WTC11 (cell line): ENCODE measurements around the gene SMO. TPM values are rescaled to one million over a fixed set of nuclear protein-coding genes. Genes with fewer than 3 reads are reported as not detected.
A peak's percentile ranks its signal among the peaks of the same experiment; 100 is the strongest.

Source experiments
- ELF4 ChIP-seq: sonication (generic); formaldehyde crosslinking; IDR thresholded peaks from 2 replicates; pipeline ENCODE4 v1.8.1; 2022; ENCODE audit warnings: low read depth, mild to moderate bottlenecking, moderate library complexity, missing genetic modification reagents
- EMX1 ChIP-seq: fragments of 250-450 bp; sonication (Bioruptor Pico); IDR thresholded peaks from 2 replicates; pipeline ENCODE4 v1.8.0; 2021; ENCODE audit warnings: mild to moderate bottlenecking
- GABPB1 ChIP-seq: sonication (generic); formaldehyde crosslinking; IDR thresholded peaks from 2 replicates; pipeline ENCODE4 v1.8.1; 2023; ENCODE audit warnings: mild to moderate bottlenecking, missing genetic modification reagents
- GRHL2 ChIP-seq: fragments of 250-450 bp; sonication (Bioruptor Pico); IDR thresholded peaks from 2 replicates; pipeline ENCODE4 v1.8.0; 2022; ENCODE audit warnings: mild to moderate bottlenecking, moderate library complexity; ENCODE audit not compliant: insufficient replicate concordance, severe bottlenecking
- JAZF1 ChIP-seq: fragments of 250-450 bp; sonication (Bioruptor Pico); IDR thresholded peaks from 2 replicates; pipeline ENCODE4 v1.9.0; 2021; ENCODE audit warnings: moderate library complexity, mild to moderate bottlenecking, inconsistent platforms
- NFATC4 ChIP-seq: fragments of 250-450 bp; sonication (Bioruptor Pico); IDR thresholded peaks from 2 replicates; pipeline ENCODE4 v1.9.0; 2021; ENCODE audit warnings: mild to moderate bottlenecking
- NFE2L1 ChIP-seq: sonication (generic); formaldehyde crosslinking; IDR thresholded peaks from 2 replicates; pipeline ENCODE4 v1.8.1; 2023; ENCODE audit warnings: missing genetic modification reagents
- NR2C2 ChIP-seq: sonication (generic); formaldehyde crosslinking; IDR thresholded peaks from 2 replicates; pipeline ENCODE4 v1.8.0; 2022; ENCODE audit warnings: mild to moderate bottlenecking, missing genetic modification reagents
- ZBTB21 ChIP-seq: sonication (generic); formaldehyde crosslinking; IDR thresholded peaks from 2 replicates; pipeline ENCODE4 v1.8.1; 2023; ENCODE audit warnings: mild to moderate bottlenecking, missing genetic modification reagents, borderline replicate concordance
- ZNF263 ChIP-seq: sonication (generic); formaldehyde crosslinking; IDR thresholded peaks from 2 replicates; pipeline ENCODE4 v1.8.1; 2022; ENCODE audit warnings: low read depth, mild to moderate bottlenecking, moderate library complexity, missing genetic modification reagents
- ZNF396 ChIP-seq: fragments of 250-450 bp; sonication (Bioruptor Pico); IDR thresholded peaks from 2 replicates; pipeline ENCODE4 v1.8.0; 2021; ENCODE audit warnings: mild to moderate bottlenecking, moderate library complexity, borderline replicate concordance
- ZNF416 ChIP-seq: fragments of 250-450 bp; sonication (Bioruptor Pico); IDR thresholded peaks from 2 replicates; pipeline ENCODE4 v1.9.0; 2021; ENCODE audit warnings: mild to moderate bottlenecking, inconsistent platforms
- total RNA-seq: library from RNA; stranded (reverse); gene quantifications from 3 replicates; pipeline ENCODE4 v1.2.3, GENCODE V29; 2021
- TF ChIP-seq, protein P1 (sequence below): fragments of 250-450 bp; sonication (Bioruptor Pico); IDR thresholded peaks from 2 replicates; pipeline ENCODE4 v1.9.0; 2021; ENCODE audit warnings: moderate library complexity, mild to moderate bottlenecking, inconsistent platforms, borderline replicate concordance
- TF ChIP-seq, protein P2 (sequence below): fragments of 250-450 bp; sonication (Bioruptor Pico); IDR thresholded peaks from 2 replicates; pipeline ENCODE4 v1.9.0; 2021; ENCODE audit warnings: mild to moderate bottlenecking
- TF ChIP-seq, protein P3 (sequence below): fragments of 250-450 bp; sonication (Bioruptor Pico); conservative IDR thresholded peaks from 2 replicates; pipeline ENCODE4 v1.9.0; 2021; ENCODE audit warnings: mild to moderate bottlenecking
- TF ChIP-seq, protein P4 (sequence below): sonication (generic); formaldehyde crosslinking; IDR thresholded peaks from 2 replicates; pipeline ENCODE4 v1.8.0; 2023; ENCODE audit warnings: mild to moderate bottlenecking, missing genetic modification reagents
- TF ChIP-seq, protein P5 (sequence below): sonication (generic); formaldehyde crosslinking; IDR thresholded peaks from 2 replicates; pipeline ENCODE4 v1.8.0; 2022; ENCODE audit warnings: mild to moderate bottlenecking, missing genetic modification reagents
- TF ChIP-seq, protein P6 (sequence below): sonication (generic); formaldehyde crosslinking; IDR thresholded peaks from 2 replicates; pipeline ENCODE4 v1.8.1; 2022; ENCODE audit warnings: low read depth, mild to moderate bottlenecking, moderate library complexity, missing genetic modification reagents, borderline replicate concordance
- TF ChIP-seq, protein P7 (sequence below): fragments of 250-450 bp; sonication (Bioruptor Pico); IDR thresholded peaks from 2 replicates; pipeline ENCODE4 v1.9.0; 2021; ENCODE audit warnings: mild to moderate bottlenecking, borderline replicate concordance
- TF ChIP-seq, protein P8 (sequence below): fragments of 250-450 bp; sonication (Bioruptor Pico); IDR thresholded peaks from 2 replicates; pipeline ENCODE4 v1.9.0; 2021; ENCODE audit warnings: mild to moderate bottlenecking
- TF ChIP-seq, protein P9 (sequence below): fragments of 200-600 bp; IDR thresholded peaks from 2 replicates; pipeline ENCODE4 v1.8.0; 2022; ENCODE audit warnings: antibody characterized with exemption

The SMO gene
- total RNA-seq, 1 experiment from 2014 or later: 56.9 TPM

DNA sequence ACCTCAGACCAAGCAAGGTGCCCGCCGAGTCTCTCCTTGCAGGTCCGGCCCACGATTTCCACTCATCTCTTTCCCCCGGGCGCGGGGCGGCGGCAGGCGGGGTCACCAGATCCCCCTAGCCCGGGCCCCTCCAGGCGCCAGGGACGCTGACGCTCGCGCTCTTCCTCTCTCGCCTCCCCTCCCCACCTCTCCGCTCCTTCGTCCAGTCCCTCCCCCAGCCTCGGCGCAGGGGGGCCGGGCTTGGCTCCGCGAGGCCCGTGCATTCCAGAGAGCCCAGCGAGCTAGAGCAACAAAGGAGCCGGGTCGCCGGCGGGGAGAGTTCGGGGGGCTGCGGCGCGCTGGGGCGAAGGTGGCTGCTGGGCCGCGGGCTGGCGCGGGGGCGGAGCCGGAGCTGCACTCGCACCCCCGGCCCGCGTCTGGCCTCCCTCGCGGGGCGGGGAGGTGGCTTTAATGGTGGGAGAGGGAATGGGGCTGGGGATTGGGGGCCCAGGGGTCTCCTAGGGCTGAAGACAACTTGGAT, at the start of gene SMO (continued):
- TF ChIP-seq, protein P1, sequence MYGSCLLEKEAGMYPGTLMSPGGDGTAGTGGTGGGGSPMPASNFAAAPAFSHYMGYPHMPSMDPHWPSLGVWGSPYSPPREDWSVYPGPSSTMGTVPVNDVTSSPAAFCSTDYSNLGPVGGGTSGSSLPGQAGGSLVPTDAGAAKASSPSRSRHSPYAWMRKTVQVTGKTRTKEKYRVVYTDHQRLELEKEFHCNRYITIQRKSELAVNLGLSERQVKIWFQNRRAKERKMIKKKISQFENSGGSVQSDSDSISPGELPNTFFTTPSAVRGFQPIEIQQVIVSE (CRISPR knock-in tag): no peak
- TF ChIP-seq GRHL2 (CRISPR knock-in tag) (no peak), ZNF396 (CRISPR knock-in tag) (no peak), ZNF416 (CRISPR knock-in tag) (no peak), GABPB1 (no peak; the same call in 1 of the 2 replicates), NFE2L1 (CRISPR knock-in tag) (peak; percentile 69; the same call in 1 of the 2 replicates), NR2C2 (CRISPR knock-in tag) (no peak), NFATC4 (CRISPR knock-in tag) (no peak), JAZF1 (CRISPR knock-in tag) (no peak), ELF4 (CRISPR knock-in tag) (0 out of 2 replicates have a peak, but pooled peaks have one; percentile 31), ZNF263 (no peak), EMX1 (CRISPR knock-in tag) (no peak), ZBTB21 (CRISPR knock-in tag) (no peak)
- TF ChIP-seq, protein P2, sequence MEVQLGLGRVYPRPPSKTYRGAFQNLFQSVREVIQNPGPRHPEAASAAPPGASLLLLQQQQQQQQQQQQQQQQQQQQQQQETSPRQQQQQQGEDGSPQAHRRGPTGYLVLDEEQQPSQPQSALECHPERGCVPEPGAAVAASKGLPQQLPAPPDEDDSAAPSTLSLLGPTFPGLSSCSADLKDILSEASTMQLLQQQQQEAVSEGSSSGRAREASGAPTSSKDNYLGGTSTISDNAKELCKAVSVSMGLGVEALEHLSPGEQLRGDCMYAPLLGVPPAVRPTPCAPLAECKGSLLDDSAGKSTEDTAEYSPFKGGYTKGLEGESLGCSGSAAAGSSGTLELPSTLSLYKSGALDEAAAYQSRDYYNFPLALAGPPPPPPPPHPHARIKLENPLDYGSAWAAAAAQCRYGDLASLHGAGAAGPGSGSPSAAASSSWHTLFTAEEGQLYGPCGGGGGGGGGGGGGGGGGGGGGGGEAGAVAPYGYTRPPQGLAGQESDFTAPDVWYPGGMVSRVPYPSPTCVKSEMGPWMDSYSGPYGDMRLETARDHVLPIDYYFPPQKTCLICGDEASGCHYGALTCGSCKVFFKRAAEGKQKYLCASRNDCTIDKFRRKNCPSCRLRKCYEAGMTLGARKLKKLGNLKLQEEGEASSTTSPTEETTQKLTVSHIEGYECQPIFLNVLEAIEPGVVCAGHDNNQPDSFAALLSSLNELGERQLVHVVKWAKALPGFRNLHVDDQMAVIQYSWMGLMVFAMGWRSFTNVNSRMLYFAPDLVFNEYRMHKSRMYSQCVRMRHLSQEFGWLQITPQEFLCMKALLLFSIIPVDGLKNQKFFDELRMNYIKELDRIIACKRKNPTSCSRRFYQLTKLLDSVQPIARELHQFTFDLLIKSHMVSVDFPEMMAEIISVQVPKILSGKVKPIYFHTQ (CRISPR knock-in tag): no peak
- TF ChIP-seq, protein P3, sequence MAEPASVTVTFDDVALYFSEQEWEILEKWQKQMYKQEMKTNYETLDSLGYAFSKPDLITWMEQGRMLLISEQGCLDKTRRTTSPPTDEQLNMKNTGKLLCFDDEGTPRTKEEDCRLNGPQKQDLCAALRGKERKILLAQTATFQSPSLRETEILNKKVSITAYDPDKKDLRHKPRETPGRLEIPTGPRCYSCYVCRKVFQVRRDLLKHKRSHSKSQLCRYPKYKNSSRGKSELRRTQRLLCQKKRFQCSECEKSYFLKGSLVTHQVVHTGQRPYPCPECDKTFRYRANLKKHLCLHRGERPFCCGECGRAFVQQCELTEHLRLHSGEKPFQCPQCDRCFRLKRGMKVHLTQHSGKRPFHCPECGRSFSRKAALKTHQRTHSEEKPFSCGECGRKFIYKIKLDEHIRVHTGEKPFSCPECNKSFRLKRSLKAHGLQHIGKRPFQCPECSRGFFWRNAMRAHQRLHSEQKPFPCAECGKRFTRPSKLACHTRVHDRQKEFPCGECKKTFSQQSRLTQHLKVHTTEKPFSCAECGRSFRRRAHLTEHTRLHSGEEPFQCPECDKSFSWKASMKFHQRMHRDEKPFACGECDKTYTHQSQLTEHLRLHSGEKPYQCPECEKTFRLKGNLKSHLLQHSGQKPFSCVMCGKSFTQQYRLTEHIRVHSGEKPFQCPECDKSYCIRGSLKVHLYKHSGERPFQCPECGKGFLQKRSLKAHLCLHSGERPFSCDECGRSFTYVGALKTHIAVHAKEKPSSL (CRISPR knock-in tag): no peak
- TF ChIP-seq, protein P4, sequence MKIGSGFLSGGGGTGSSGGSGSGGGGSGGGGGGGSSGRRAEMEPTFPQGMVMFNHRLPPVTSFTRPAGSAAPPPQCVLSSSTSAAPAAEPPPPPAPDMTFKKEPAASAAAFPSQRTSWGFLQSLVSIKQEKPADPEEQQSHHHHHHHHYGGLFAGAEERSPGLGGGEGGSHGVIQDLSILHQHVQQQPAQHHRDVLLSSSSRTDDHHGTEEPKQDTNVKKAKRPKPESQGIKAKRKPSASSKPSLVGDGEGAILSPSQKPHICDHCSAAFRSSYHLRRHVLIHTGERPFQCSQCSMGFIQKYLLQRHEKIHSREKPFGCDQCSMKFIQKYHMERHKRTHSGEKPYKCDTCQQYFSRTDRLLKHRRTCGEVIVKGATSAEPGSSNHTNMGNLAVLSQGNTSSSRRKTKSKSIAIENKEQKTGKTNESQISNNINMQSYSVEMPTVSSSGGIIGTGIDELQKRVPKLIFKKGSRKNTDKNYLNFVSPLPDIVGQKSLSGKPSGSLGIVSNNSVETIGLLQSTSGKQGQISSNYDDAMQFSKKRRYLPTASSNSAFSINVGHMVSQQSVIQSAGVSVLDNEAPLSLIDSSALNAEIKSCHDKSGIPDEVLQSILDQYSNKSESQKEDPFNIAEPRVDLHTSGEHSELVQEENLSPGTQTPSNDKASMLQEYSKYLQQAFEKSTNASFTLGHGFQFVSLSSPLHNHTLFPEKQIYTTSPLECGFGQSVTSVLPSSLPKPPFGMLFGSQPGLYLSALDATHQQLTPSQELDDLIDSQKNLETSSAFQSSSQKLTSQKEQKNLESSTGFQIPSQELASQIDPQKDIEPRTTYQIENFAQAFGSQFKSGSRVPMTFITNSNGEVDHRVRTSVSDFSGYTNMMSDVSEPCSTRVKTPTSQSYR (CRISPR knock-in tag): peak; percentile 83
- TF ChIP-seq, protein P5, sequence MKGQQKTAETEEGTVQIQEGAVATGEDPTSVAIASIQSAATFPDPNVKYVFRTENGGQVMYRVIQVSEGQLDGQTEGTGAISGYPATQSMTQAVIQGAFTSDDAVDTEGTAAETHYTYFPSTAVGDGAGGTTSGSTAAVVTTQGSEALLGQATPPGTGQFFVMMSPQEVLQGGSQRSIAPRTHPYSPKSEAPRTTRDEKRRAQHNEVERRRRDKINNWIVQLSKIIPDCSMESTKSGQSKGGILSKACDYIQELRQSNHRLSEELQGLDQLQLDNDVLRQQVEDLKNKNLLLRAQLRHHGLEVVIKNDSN (CRISPR knock-in tag): 0 out of 2 replicates have a peak, but pooled peaks have one; percentile 11
- TF ChIP-seq, protein P6, sequence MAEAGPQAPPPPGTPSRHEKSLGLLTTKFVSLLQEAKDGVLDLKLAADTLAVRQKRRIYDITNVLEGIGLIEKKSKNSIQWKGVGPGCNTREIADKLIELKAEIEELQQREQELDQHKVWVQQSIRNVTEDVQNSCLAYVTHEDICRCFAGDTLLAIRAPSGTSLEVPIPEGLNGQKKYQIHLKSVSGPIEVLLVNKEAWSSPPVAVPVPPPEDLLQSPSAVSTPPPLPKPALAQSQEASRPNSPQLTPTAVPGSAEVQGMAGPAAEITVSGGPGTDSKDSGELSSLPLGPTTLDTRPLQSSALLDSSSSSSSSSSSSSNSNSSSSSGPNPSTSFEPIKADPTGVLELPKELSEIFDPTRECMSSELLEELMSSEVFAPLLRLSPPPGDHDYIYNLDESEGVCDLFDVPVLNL (CRISPR knock-in tag): peak; percentile 48; the same call in 1 of the 2 replicates
- TF ChIP-seq, protein P7, sequence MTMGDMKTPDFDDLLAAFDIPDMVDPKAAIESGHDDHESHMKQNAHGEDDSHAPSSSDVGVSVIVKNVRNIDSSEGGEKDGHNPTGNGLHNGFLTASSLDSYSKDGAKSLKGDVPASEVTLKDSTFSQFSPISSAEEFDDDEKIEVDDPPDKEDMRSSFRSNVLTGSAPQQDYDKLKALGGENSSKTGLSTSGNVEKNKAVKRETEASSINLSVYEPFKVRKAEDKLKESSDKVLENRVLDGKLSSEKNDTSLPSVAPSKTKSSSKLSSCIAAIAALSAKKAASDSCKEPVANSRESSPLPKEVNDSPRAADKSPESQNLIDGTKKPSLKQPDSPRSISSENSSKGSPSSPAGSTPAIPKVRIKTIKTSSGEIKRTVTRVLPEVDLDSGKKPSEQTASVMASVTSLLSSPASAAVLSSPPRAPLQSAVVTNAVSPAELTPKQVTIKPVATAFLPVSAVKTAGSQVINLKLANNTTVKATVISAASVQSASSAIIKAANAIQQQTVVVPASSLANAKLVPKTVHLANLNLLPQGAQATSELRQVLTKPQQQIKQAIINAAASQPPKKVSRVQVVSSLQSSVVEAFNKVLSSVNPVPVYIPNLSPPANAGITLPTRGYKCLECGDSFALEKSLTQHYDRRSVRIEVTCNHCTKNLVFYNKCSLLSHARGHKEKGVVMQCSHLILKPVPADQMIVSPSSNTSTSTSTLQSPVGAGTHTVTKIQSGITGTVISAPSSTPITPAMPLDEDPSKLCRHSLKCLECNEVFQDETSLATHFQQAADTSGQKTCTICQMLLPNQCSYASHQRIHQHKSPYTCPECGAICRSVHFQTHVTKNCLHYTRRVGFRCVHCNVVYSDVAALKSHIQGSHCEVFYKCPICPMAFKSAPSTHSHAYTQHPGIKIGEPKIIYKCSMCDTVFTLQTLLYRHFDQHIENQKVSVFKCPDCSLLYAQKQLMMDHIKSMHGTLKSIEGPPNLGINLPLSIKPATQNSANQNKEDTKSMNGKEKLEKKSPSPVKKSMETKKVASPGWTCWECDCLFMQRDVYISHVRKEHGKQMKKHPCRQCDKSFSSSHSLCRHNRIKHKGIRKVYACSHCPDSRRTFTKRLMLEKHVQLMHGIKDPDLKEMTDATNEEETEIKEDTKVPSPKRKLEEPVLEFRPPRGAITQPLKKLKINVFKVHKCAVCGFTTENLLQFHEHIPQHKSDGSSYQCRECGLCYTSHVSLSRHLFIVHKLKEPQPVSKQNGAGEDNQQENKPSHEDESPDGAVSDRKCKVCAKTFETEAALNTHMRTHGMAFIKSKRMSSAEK: no peak
- TF ChIP-seq, protein P8, sequence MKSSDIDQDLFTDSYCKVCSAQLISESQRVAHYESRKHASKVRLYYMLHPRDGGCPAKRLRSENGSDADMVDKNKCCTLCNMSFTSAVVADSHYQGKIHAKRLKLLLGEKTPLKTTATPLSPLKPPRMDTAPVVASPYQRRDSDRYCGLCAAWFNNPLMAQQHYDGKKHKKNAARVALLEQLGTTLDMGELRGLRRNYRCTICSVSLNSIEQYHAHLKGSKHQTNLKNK (CRISPR knock-in tag): 0 out of 2 replicates have a peak, but pooled peaks have one; percentile 35
- TF ChIP-seq, protein P9, sequence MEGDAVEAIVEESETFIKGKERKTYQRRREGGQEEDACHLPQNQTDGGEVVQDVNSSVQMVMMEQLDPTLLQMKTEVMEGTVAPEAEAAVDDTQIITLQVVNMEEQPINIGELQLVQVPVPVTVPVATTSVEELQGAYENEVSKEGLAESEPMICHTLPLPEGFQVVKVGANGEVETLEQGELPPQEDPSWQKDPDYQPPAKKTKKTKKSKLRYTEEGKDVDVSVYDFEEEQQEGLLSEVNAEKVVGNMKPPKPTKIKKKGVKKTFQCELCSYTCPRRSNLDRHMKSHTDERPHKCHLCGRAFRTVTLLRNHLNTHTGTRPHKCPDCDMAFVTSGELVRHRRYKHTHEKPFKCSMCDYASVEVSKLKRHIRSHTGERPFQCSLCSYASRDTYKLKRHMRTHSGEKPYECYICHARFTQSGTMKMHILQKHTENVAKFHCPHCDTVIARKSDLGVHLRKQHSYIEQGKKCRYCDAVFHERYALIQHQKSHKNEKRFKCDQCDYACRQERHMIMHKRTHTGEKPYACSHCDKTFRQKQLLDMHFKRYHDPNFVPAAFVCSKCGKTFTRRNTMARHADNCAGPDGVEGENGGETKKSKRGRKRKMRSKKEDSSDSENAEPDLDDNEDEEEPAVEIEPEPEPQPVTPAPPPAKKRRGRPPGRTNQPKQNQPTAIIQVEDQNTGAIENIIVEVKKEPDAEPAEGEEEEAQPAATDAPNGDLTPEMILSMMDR: no peak
